WERI-Rb-1 (cell line): ENCODE data around the gene ENTHD1.
A peak's percentile ranks its signal among the peaks of the same experiment; 100 is the strongest.

Experiments
- DNase-seq: peaks from one replicate; pipeline ENCODE4 v3.0.0-alpha.2; 2020
- H3K27ac ChIP-seq: fragments of 250-450 bp; sonication (Bioruptor Pico); 2 replicates; pipeline ENCODE4 v1.5.1; 2020; ENCODE audit warnings: mild to moderate bottlenecking, moderate library complexity
- H3K27me3 ChIP-seq: fragments of 250-450 bp; sonication (Bioruptor Pico); 2 replicates; pipeline ENCODE4 v1.5.1; 2021; ENCODE audit warnings: mild to moderate bottlenecking, low read depth, moderate library complexity; ENCODE audit not compliant: insufficient read depth, severe bottlenecking
- H3K36me3 ChIP-seq: fragments of 250-450 bp; sonication (Bioruptor Pico); 2 replicates; pipeline ENCODE4 v1.5.1; 2020; ENCODE audit warnings: mild to moderate bottlenecking, moderate library complexity
- H3K4me3 ChIP-seq: 2 replicates; pipeline ENCODE4 v1.5.1; 2011; ENCODE audit warnings: low read depth, mild to moderate bottlenecking, control low read depth, low read length
- H3K9me3 ChIP-seq: fragments of 250-450 bp; sonication (Bioruptor Pico); 2 replicates; pipeline ENCODE4 v1.5.1; 2021; ENCODE audit warnings: mild to moderate bottlenecking, moderate library complexity; ENCODE audit not compliant: severe bottlenecking
- CTCF ChIP-seq: IDR thresholded peaks from 2 replicates; pipeline ENCODE4 v1.5.1; 2011; ENCODE audit warnings: low read depth, mild to moderate bottlenecking, control low read depth, inconsistent platforms, low read length

Gene ENTHD1

DNA sequence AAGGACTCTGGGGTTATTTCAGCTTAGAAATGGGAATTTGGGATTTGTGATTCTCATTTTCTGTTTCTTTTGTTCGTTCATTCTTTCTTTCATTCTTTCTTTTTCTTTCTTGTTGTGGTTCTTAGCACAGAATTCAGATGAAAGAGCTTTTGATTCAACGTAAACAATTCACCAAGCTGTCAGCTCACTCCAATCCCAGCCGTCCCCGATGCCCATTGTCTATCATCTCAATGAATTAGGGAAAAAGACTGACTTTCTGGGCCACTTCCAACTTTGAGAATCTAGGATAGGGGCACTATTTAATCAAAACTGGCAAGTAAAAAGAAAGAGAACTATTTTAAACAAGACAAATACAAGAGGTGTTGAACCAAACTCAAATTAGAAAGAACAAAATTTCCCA is 41.6 kb upstream of the ENTHD1 start:
- no peak overlapping the region for H3K27ac ChIP-seq
- H3K4me3 ChIP-seq = no peak overlapping the region
- no peaks in the 10 kb centered on the region for H3K27me3 ChIP-seq
- DNase-seq = no peak
- TF ChIP-seq CTCF = no peak
- H3K36me3 ChIP-seq = no peaks in the 10 kb centered on the region
- H3K9me3 ChIP-seq = no peaks in the 10 kb centered on the region

DNA sequence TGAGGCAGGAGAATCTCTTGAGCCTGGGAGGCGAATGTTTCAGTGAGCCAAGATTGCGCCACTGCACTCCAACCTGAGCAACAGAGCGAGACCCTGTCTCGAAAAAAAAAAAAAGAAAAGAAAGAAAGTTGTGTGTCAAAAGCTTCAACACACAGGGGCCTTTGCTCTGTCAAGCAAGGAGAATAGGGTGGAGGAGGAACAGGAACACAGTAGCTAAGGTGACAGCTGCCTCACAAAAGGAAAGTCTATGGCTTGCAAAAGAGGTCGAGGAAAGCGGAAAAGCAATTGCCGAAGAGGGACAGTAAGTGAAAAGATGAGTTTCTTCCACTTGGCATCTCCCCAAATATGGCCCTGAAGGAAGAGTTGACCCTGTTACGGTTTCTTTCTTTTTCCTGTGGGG is 40.2 kb upstream of the ENTHD1 start:
- no peak for DNase-seq
- no peak for TF ChIP-seq CTCF
- no peak overlapping the region for H3K27ac ChIP-seq
- H3K36me3 ChIP-seq = no peaks in the 10 kb centered on the region
- H3K27me3 ChIP-seq = no peaks in the 10 kb centered on the region
- no peak overlapping the region for H3K4me3 ChIP-seq
- H3K9me3 ChIP-seq = no peaks in the 10 kb centered on the region

- DNase-seq = peak; percentile 33
- no peaks in the 10 kb centered on the region for H3K9me3 ChIP-seq
- TF ChIP-seq CTCF = peak; percentile 60
- H3K36me3 ChIP-seq = no peaks in the 10 kb centered on the region
- no peak overlapping the region for H3K27ac ChIP-seq
- no peak overlapping the region for H3K4me3 ChIP-seq
- no peaks in the 10 kb centered on the region for H3K27me3 ChIP-seq
Measured at GRCh38 chr22:39932918-39933649, 39.5 kb upstream of the ENTHD1 start.

GRCh38 chr22:39932166-39932565 is 38.6 kb upstream of the ENTHD1 start:
- TF ChIP-seq CTCF = no peak
- Histone ChIP-seq H3K27ac (no peak overlapping the region), H3K36me3 (no peaks in the 10 kb centered on the region), H3K27me3 (no peaks in the 10 kb centered on the region), H3K4me3 (no peak overlapping the region), H3K9me3 (no peaks in the 10 kb centered on the region)
- no peak for DNase-seq

DNA sequence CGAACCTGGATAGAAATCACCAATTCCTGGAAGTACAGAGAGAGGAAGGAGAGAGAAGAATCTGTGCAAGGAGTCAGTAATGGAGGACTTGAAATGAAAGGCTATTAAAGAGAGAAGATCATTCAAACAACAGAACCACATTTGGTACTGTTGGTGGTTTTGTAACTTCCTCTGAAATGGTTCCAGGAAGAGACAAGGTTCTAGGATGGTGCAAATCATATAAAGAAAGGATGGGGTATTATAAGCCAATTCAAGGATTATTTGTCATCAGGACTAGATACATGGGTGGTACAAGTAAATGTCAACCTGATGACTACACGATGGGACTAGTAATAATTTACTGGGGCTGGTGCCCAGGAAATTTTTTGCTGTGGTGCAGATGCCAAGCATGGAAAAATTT is 37.7 kb upstream of the ENTHD1 start:
- H3K4me3 ChIP-seq = no peak overlapping the region
- no peaks in the 10 kb centered on the region for H3K9me3 ChIP-seq
- H3K36me3 ChIP-seq = no peaks in the 10 kb centered on the region
- no peaks in the 10 kb centered on the region for H3K27me3 ChIP-seq
- no peak for DNase-seq
- no peak for TF ChIP-seq CTCF
- H3K27ac ChIP-seq = no peak overlapping the region
